Gastrocnemius medialis (tissue), 4 donors: ENCODE measurements around the gene GPR176.

Experiments
- CTCF ChIP-seq, 5 experiments: fragments of 450-650 bp in 3 of 5; fragments of 200-600 bp in 2 of 5; sonication (generic) in 2 of 5; IDR thresholded peaks in 4 of 5; conservative IDR thresholded peaks in 1 of 5; 1 replicate in 4 of 5; 2 replicates in 1 of 5; pipeline ENCODE4 v1.5.1; 2016 to 2019; ENCODE audit warnings: antibody characterized with exemption in 5 of 5, mild to moderate bottlenecking in 3 of 5, moderate library complexity in 3 of 5
- POLR2A ChIP-seq, 2 donors: fragments of 450-650 bp; IDR thresholded peaks; one replicate each; pipeline ENCODE4 v1.6.1; 2017; ENCODE audit warnings: antibody characterized with exemption in 2 of 2, mild to moderate bottlenecking in 2 of 2, moderate library complexity in 2 of 2

GRCh38 chr15:39834256-39834655 is 85.8 kb downstream of the GPR176 start:
- TF ChIP-seq CTCF (IDR thresholded peaks at IDR 0.05 in 4 of 5, conservative IDR thresholded peaks at IDR 0.05 in 1 of 5) = no peak
- TF ChIP-seq POLR2A (IDR thresholded peaks at IDR 0.05) = no peak
